Suppressor macrophage treated with lipopolysaccharide for 1 hour (primary cell): ENCODE results near the gene KDM1A.

Experiments used
- DNase-seq, 3 donors: peaks; one replicate each; pipeline ENCODE4 v3.0.0-alpha.2; 2020 to 2022

KDM1A gene

GRCh38 chr1:23018661-23019093 is 591 bp upstream of the KDM1A start:
- peak in 1 of 3 donors; percentile 26 for DNase-seq

GRCh38 chr1:23019863-23020625 is 776 bp downstream of the KDM1A start:
- DNase-seq, result peak in 2 of 3 donors; percentile 30

GRCh38 chr1:23020706-23021405 is 1.6 kb downstream of the KDM1A start:
- no peak for DNase-seq

GRCh38 chr1:23021834-23022233 is 2.6 kb downstream of the KDM1A start:
- DNase-seq, result no peak

GRCh38 chr1:23023174-23023845 is 4.0 kb downstream of the KDM1A start:
- DNase-seq, result peak in 2 of 3 donors; percentile 36 to 42

- peak in 1 of 3 donors; percentile 18 for DNase-seq
Observed at GRCh38 chr1:23026568-23026967, 7.3 kb downstream of the KDM1A start.

- DNase-seq, result no peak
Observed at GRCh38 chr1:23027352-23027907, 8.2 kb downstream of the KDM1A start.

- DNase-seq, result peak; percentile 39 to 71 (median 63)
Observed at GRCh38 chr1:23029337-23029736, 10.1 kb downstream of the KDM1A start.

GRCh38 chr1:23035823-23036452 is 16.7 kb downstream of the KDM1A start:
- DNase-seq, result no peak

GRCh38 chr1:23037081-23037740 is 17.9 kb downstream of the KDM1A start:
- DNase-seq, result no peak

- DNase-seq, result no peak
Observed at GRCh38 chr1:23039308-23039826, 20.1 kb downstream of the KDM1A start.

GRCh38 chr1:23040509-23040908 is 21.2 kb downstream of the KDM1A start:
- no peak for DNase-seq

GRCh38 chr1:23044035-23044434 is 24.8 kb downstream of the KDM1A start:
- no peak for DNase-seq

- DNase-seq, result no peak
Observed at GRCh38 chr1:23050201-23050600, 30.9 kb downstream of the KDM1A start.

GRCh38 chr1:23051290-23051909 is 32.1 kb downstream of the KDM1A start:
- DNase-seq, result no peak

- no peak for DNase-seq
Observed at GRCh38 chr1:23057301-23057700, 38.0 kb downstream of the KDM1A start.

GRCh38 chr1:23062271-23062670 is 43.0 kb downstream of the KDM1A start:
- peak in 1 of 3 donors; percentile 5 for DNase-seq

GRCh38 chr1:23065385-23065784 is 46.1 kb downstream of the KDM1A start:
- no peak for DNase-seq

- no peak for DNase-seq
Observed at GRCh38 chr1:23066075-23066474, 46.8 kb downstream of the KDM1A start.

GRCh38 chr1:23069149-23069548 is 49.9 kb downstream of the KDM1A start:
- no peak for DNase-seq

GRCh38 chr1:23069675-23070074 is 50.4 kb downstream of the KDM1A start:
- no peak for DNase-seq

GRCh38 chr1:23074012-23074411 is 54.7 kb downstream of the KDM1A start:
- no peak for DNase-seq
